VCaP (cell line): ENCODE results near the gene CIRBP.
A peak's percentile ranks its signal among the peaks of the same experiment; 100 is the strongest.

Experiments
- H3K27ac ChIP-seq: fragments of 450-650 bp; 2 replicates; pipeline ENCODE4 v1.5.1; 2017
- CTCF ChIP-seq: fragments of 450-650 bp; conservative IDR thresholded peaks from 2 replicates; pipeline ENCODE4 v1.5.1; 2017; ENCODE audit warnings: mild to moderate bottlenecking, moderate library complexity

CIRBP gene

GRCh38 chr19:1284293-1284978 lies 15.3 kb downstream of the CIRBP start:
- H3K27ac ChIP-seq: 0 out of 2 replicates have a peak overlapping the region, but pooled peaks have one; percentile 3
- TF ChIP-seq CTCF: no peak

- TF ChIP-seq CTCF: no peak
- H3K27ac ChIP-seq: peak overlapping the region; percentile 52; the same call in 1 of the 2 replicates
Measured at GRCh38 chr19:1284979-1285736, 16.0 kb downstream of the CIRBP start.

GRCh38 chr19:1285737-1286360 lies 16.7 kb downstream of the CIRBP start, which contains the start of gene EFNA2:
EFNA2 (plus strand) TSS chr19:1285873; CDS start chr19:1286169, 296 bp downstream.
- H3K27ac ChIP-seq: peak within 1 kb of the TSS; percentile 52; the same call in 1 of the 2 replicates
- peak; percentile 52 for TF ChIP-seq CTCF

GRCh38 chr19:1286487-1287353 lies 17.6 kb downstream of the CIRBP start:
- peak overlapping the region; percentile 52; the same call in 1 of the 2 replicates for H3K27ac ChIP-seq
- TF ChIP-seq CTCF: no peak

GRCh38 chr19:1287354-1288225 lies 18.5 kb downstream of the CIRBP start:
- no peak overlapping the region for H3K27ac ChIP-seq
- TF ChIP-seq CTCF: no peak

- H3K27ac ChIP-seq: no peak overlapping the region
- TF ChIP-seq CTCF: no peak
Measured at GRCh38 chr19:1288226-1288612, 19.1 kb downstream of the CIRBP start.
